DND-41 (cell line): Measurements from ENCODE around the gene ITGB5.

Experiments
- ATAC-seq: fragments of 200-7000 bp; cut with Tn5 transposase; 3 replicates; pipeline ENCODE4 v1.9.1; 2021; ENCODE audit warnings: low read depth; ENCODE audit not compliant: insufficient read depth
- DNase-seq: peaks from one replicate; pipeline ENCODE4 v3.0.0-alpha.2; 2020
- H2AFZ ChIP-seq: 2 replicates; pipeline ENCODE4 v1.6.0; 2012; ENCODE audit warnings: low read depth, low read length
- H3K27ac ChIP-seq: 2 replicates; pipeline ENCODE4 v1.5.1; 2012; ENCODE audit warnings: low read length, inconsistent platforms
- H3K27me3 ChIP-seq: fragments of 200-600 bp; sonication (generic); 2 replicates; pipeline ENCODE4 v1.6.0; 2012; ENCODE audit warnings: low read length, mild to moderate bottlenecking, inconsistent platforms; ENCODE audit not compliant: insufficient read depth, poor library complexity
- H3K36me3 ChIP-seq: 2 replicates; pipeline ENCODE4 v1.5.1; 2012; ENCODE audit warnings: low read length, inconsistent platforms; ENCODE audit not compliant: insufficient read depth
- H3K4me1 ChIP-seq: 2 replicates; pipeline ENCODE4 v1.5.1; 2012; ENCODE audit warnings: mild to moderate bottlenecking, low read length; ENCODE audit not compliant: insufficient read depth
- H3K4me2 ChIP-seq: 2 replicates; pipeline ENCODE4 v1.6.0; 2012; ENCODE audit warnings: mild to moderate bottlenecking, moderate library complexity, low read length, inconsistent platforms; ENCODE audit not compliant: insufficient read depth
- H3K4me3 ChIP-seq, 2 experiments: fragments of 200-600 bp in 1 of 2; shearing (Covaris generic) in 1 of 2; 2 replicates each; pipeline ENCODE4 v1.5.1; 2012 to 2016; ENCODE audit warnings: inconsistent platforms in 2 of 2, low read length in 2 of 2, mild to moderate bottlenecking in 2 of 2, low read depth in 1 of 2, moderate library complexity in 1 of 2
- H3K79me2 ChIP-seq: 2 replicates; pipeline ENCODE4 v1.6.0; 2012; ENCODE audit warnings: low read length, inconsistent platforms; ENCODE audit not compliant: insufficient read depth
- H3K9ac ChIP-seq: 2 replicates; pipeline ENCODE4 v1.6.0; 2012; ENCODE audit warnings: low read depth, mild to moderate bottlenecking, inconsistent platforms, low read length, moderate library complexity
- H3K9me3 ChIP-seq: 2 replicates; pipeline ENCODE4 v1.5.1; 2012; ENCODE audit warnings: low read length, moderate library complexity, mild to moderate bottlenecking, inconsistent platforms; ENCODE audit not compliant: insufficient read depth, severe bottlenecking
- H4K20me1 ChIP-seq: 2 replicates; pipeline ENCODE4 v1.6.0; 2012; ENCODE audit warnings: low read length; ENCODE audit not compliant: insufficient read depth
- EZH2 ChIP-seq: IDR thresholded peaks from 3 replicates; pipeline ENCODE4 v1.6.1; 2012; ENCODE audit warnings: borderline replicate concordance, low read depth, mild to moderate bottlenecking, moderate library complexity, low read length, inconsistent platforms; ENCODE audit not compliant: severe bottlenecking
- TF ChIP-seq, protein P1 (sequence below): IDR thresholded peaks from 2 replicates; pipeline ENCODE4 v1.5.1; 2012; ENCODE audit warnings: borderline replicate concordance, low read length, moderate library complexity, mild to moderate bottlenecking; ENCODE audit not compliant: poor library complexity, severe bottlenecking; ENCODE audit errors: extremely low read depth

The ITGB5 gene

DNA sequence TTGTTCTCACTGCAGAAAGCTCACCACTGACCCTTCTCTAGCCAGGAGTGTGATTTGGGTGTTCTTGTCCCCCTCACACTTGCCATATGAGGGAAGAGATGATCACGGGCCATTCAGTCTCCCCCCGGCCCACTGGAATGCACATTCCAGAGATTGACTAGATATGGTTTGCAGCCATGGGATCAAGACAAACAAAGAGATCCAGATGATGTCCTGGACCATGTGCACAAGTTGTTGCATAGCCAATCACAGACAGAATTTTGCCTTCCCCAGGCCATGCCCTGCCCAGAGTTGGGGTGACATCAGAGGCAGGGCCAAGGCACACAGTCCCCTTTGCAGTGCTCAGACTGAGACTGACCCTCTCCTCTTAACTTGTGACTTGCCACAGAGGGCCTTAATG is 32.6 kb upstream of the ITGB5 start:
- Histone ChIP-seq H3K9me3 (no peaks in the 10 kb centered on the region), H3K27ac (no peak overlapping the region), H3K4me3 (no peak overlapping the region), H2AFZ (no peak overlapping the region), H3K4me2 (no peak overlapping the region), H4K20me1 (no peaks in the 10 kb centered on the region), H3K9ac (no peak overlapping the region), H3K4me1 (no peaks in the 10 kb centered on the region), H3K27me3 (peaks cover 21% of the 10 kb centered on the region), H3K79me2 (no peaks in the 10 kb centered on the region), H3K36me3 (no peaks in the 10 kb centered on the region)
- no peak for TF ChIP-seq EZH2
- TF ChIP-seq, protein P1, sequence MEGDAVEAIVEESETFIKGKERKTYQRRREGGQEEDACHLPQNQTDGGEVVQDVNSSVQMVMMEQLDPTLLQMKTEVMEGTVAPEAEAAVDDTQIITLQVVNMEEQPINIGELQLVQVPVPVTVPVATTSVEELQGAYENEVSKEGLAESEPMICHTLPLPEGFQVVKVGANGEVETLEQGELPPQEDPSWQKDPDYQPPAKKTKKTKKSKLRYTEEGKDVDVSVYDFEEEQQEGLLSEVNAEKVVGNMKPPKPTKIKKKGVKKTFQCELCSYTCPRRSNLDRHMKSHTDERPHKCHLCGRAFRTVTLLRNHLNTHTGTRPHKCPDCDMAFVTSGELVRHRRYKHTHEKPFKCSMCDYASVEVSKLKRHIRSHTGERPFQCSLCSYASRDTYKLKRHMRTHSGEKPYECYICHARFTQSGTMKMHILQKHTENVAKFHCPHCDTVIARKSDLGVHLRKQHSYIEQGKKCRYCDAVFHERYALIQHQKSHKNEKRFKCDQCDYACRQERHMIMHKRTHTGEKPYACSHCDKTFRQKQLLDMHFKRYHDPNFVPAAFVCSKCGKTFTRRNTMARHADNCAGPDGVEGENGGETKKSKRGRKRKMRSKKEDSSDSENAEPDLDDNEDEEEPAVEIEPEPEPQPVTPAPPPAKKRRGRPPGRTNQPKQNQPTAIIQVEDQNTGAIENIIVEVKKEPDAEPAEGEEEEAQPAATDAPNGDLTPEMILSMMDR: no peak
- ATAC-seq: no peak
- no peak for DNase-seq

- no peaks in the 10 kb centered on the region for H3K36me3 ChIP-seq
- H2AFZ ChIP-seq: no peak overlapping the region
- no peak overlapping the region for H3K9ac ChIP-seq
- H3K4me3 ChIP-seq: no peak overlapping the region
- no peaks in the 10 kb centered on the region for H3K79me2 ChIP-seq
- TF ChIP-seq, protein P1: no peak
- TF ChIP-seq EZH2: no peak
- H3K9me3 ChIP-seq: no peaks in the 10 kb centered on the region
- H3K27ac ChIP-seq: no peak overlapping the region
- no peaks in the 10 kb centered on the region for H4K20me1 ChIP-seq
- H3K4me1 ChIP-seq: no peaks in the 10 kb centered on the region
- ATAC-seq: no peak
- H3K4me2 ChIP-seq: no peak overlapping the region
- no peak for DNase-seq
- peaks cover 11% of the 10 kb centered on the region for H3K27me3 ChIP-seq
Observed at GRCh38 chr3:124918524-124918923, 31.4 kb upstream of the ITGB5 start.

- Histone ChIP-seq H4K20me1 (no peaks in the 10 kb centered on the region), H3K4me3 (no peak overlapping the region), H3K27me3 (peaks cover 6% of the 10 kb centered on the region), H2AFZ (no peak overlapping the region), H3K36me3 (no peaks in the 10 kb centered on the region), H3K27ac (no peak overlapping the region), H3K79me2 (no peaks in the 10 kb centered on the region), H3K9ac (no peak overlapping the region), H3K4me2 (no peak overlapping the region), H3K9me3 (no peaks in the 10 kb centered on the region), H3K4me1 (no peaks in the 10 kb centered on the region)
- ATAC-seq (no peak), DNase-seq (no peak)
- TF ChIP-seq EZH2: no peak
- TF ChIP-seq, protein P1: no peak
Observed at GRCh38 chr3:124916837-124917409, 29.8 kb upstream of the ITGB5 start.
